ENCODE measurements around the gene TNFRSF12A.
A peak's percentile ranks its signal among the peaks of the same experiment; 100 is the strongest.

Gene TNFRSF12A

GRCh38 chr16:2985893-2986355 lies 34.2 kb upstream of the TNFRSF12A start:
- no peak for DNase-seq (ENCODE audit: extremely low read depth in 1 of 2, low read depth in 1 of 2)

GRCh38 chr16:2986623-2987188 lies 33.5 kb upstream of the TNFRSF12A start:
- DNase-seq (ENCODE audit: extremely low read depth in 1 of 2, low read depth in 1 of 2) = no peak

- no peak for DNase-seq (ENCODE audit: extremely low read depth in 1 of 2, low read depth in 1 of 2)
Observed at GRCh38 chr16:2987286-2987685, 32.9 kb upstream of the TNFRSF12A start.

GRCh38 chr16:2987833-2988232 lies 32.3 kb upstream of the TNFRSF12A start:
- no peak for DNase-seq (ENCODE audit: extremely low read depth in 1 of 2, low read depth in 1 of 2)

- no peak for DNase-seq (ENCODE audit: extremely low read depth in 1 of 2, low read depth in 1 of 2)
Observed at GRCh38 chr16:2988590-2989099, 31.5 kb upstream of the TNFRSF12A start.

- DNase-seq (ENCODE audit: extremely low read depth in 1 of 2, low read depth in 1 of 2) = no peak
Observed at GRCh38 chr16:2990891-2991290, 29.3 kb upstream of the TNFRSF12A start.

GRCh38 chr16:2991566-2992261 lies 28.5 kb upstream of the TNFRSF12A start:
- no peak for DNase-seq (ENCODE audit: extremely low read depth in 1 of 2, low read depth in 1 of 2)

GRCh38 chr16:2992383-2993081 lies 27.6 kb upstream of the TNFRSF12A start:
- DNase-seq (ENCODE audit: extremely low read depth in 1 of 2, low read depth in 1 of 2) = no peak

- DNase-seq (ENCODE audit: extremely low read depth in 1 of 2, low read depth in 1 of 2) = no peak
Observed at GRCh38 chr16:2996298-2996697, 23.9 kb upstream of the TNFRSF12A start.

GRCh38 chr16:2999929-3000328 lies 20.2 kb upstream of the TNFRSF12A start:
- no peak for DNase-seq (ENCODE audit: extremely low read depth in 1 of 2, low read depth in 1 of 2)

GRCh38 chr16:3000540-3000939 lies 19.6 kb upstream of the TNFRSF12A start:
- DNase-seq (ENCODE audit: extremely low read depth in 1 of 2, low read depth in 1 of 2) = no peak

- no peak for DNase-seq (ENCODE audit: extremely low read depth in 1 of 2, low read depth in 1 of 2)
Observed at GRCh38 chr16:3001316-3001715, 18.9 kb upstream of the TNFRSF12A start.

- peak; percentile 93 to 98 for DNase-seq (ENCODE audit: extremely low read depth in 1 of 2, low read depth in 1 of 2)
Observed at GRCh38 chr16:3003582-3004270, 16.4 kb upstream of the TNFRSF12A start.

- no peak for DNase-seq (ENCODE audit: extremely low read depth in 1 of 2, low read depth in 1 of 2)
Observed at GRCh38 chr16:3004319-3004718, 15.8 kb upstream of the TNFRSF12A start.

- no peak for DNase-seq (ENCODE audit: extremely low read depth in 1 of 2, low read depth in 1 of 2)
Observed at GRCh38 chr16:3004781-3005284, 15.3 kb upstream of the TNFRSF12A start.

- no peak for DNase-seq (ENCODE audit: extremely low read depth in 1 of 2, low read depth in 1 of 2)
Observed at GRCh38 chr16:3007059-3007956, 12.9 kb upstream of the TNFRSF12A start.

- no peak for DNase-seq (ENCODE audit: extremely low read depth in 1 of 2, low read depth in 1 of 2)
Observed at GRCh38 chr16:3007957-3008689, 12.0 kb upstream of the TNFRSF12A start.

- DNase-seq (ENCODE audit: extremely low read depth in 1 of 2, low read depth in 1 of 2) = no peak
Observed at GRCh38 chr16:3008690-3009037, 11.5 kb upstream of the TNFRSF12A start.

- no peak for DNase-seq (ENCODE audit: extremely low read depth in 1 of 2, low read depth in 1 of 2)
Observed at GRCh38 chr16:3009568-3010390, 10.4 kb upstream of the TNFRSF12A start.

All from stimulated activated CD8-positive, alpha-beta memory T cell treated with anti-CD3 and anti-CD28 coated beads, Interleukin-7, amount 100 ng/mL, for 48 hours (primary cell).